H1 (cell line): ENCODE results near the gene CPLANE2. TPM values are rescaled to one million over a fixed set of nuclear protein-coding genes. Genes with fewer than 3 reads are reported as not detected.
A peak's percentile ranks its signal among the peaks of the same experiment; 100 is the strongest.

Source experiments
- CTCF ChIA-PET: fragments of 300-600 bp; sonication (Branson Sonifier 250); formaldehyde crosslinking; loops from one replicate; lab custom pipeline; 2021; ENCODE audit not compliant: partially characterized antibody; lab: Charles Lee
- POLR2A ChIA-PET: fragments of 300-600 bp; sonication (Branson Sonifier 250); formaldehyde crosslinking; loops from one replicate; lab custom pipeline; 2021; ENCODE audit warnings: inconsistent platforms; ENCODE audit not compliant: partially characterized antibody; lab: Charles Lee
- DNase-seq, 2 experiments: peaks; one replicate each; pipeline versions ENCODE4 v3.0.0 to v3.0.0-alpha.2; 2010 to 2022; ENCODE audit warnings: low spot score in 2 of 2, low read depth in 1 of 2, mixed read lengths in 1 of 2
- FAIRE-seq: peaks from 2 replicates; lab custom pipeline; 2011; peaks lifted over from hg19 to GRCh38; lab: Jason Lieb, UNC
- H2AFZ ChIP-seq: 2 replicates; pipeline ENCODE4 v1.8.1; 2012; ENCODE audit warnings: low read length, inconsistent platforms
- H2AK5ac ChIP-seq: 2 replicates; pipeline ENCODE4 v1.6.1; 2013; ENCODE audit warnings: low read depth, low read length
- H2BK120ac ChIP-seq: replicated peaks from 2 replicates; pipeline ENCODE3; 2013; ENCODE audit warnings: low read depth, low read length, inconsistent platforms
- H2BK12ac ChIP-seq: 2 replicates; pipeline ENCODE4 v1.6.1; 2013; ENCODE audit warnings: low read depth, low read length
- H2BK15ac ChIP-seq: 2 replicates; pipeline ENCODE4 v1.6.1; 2013; ENCODE audit warnings: low read length
- H2BK20ac ChIP-seq: 2 replicates; pipeline ENCODE4 v1.6.1; 2013; ENCODE audit warnings: low read length
- H2BK5ac ChIP-seq: 2 replicates; pipeline ENCODE4 v1.6.1; 2013; ENCODE audit warnings: low read depth, low read length
- H3K14ac ChIP-seq: 2 replicates; pipeline ENCODE4 v1.6.1; 2013; ENCODE audit warnings: inconsistent platforms; ENCODE audit not compliant: insufficient read length
- H3K18ac ChIP-seq: 2 replicates; pipeline ENCODE4 v1.6.1; 2013; ENCODE audit warnings: low read length; ENCODE audit errors: extremely low read depth
- H3K23ac ChIP-seq: 2 replicates; pipeline ENCODE4 v1.6.1; 2013; ENCODE audit warnings: inconsistent platforms; ENCODE audit not compliant: insufficient read length
- H3K23me2 ChIP-seq: 2 replicates; pipeline ENCODE4 v1.6.1; 2013; ENCODE audit warnings: low read depth, low read length
- H3K27ac ChIP-seq: 2 replicates; pipeline ENCODE4 v1.6.1; 2011; ENCODE audit warnings: low read depth, low read length, inconsistent platforms
- H3K27me3 ChIP-seq, 4 experiments: replicated peaks in 1 of 4; 1 replicate in 1 of 4; 2 replicates in 3 of 4; pipeline versions ENCODE4 v1.6.1 to v1.8.1; 2011 to 2013; ENCODE audit warnings: low read length in 3 of 4, mild to moderate bottlenecking in 3 of 4, inconsistent platforms in 2 of 4, mixed read lengths in 2 of 4, moderate library complexity in 1 of 4; ENCODE audit not compliant: control insufficient read depth in 3 of 4, insufficient read depth in 3 of 4; ENCODE audit errors: extremely low read depth in 1 of 4
- H3K36me3 ChIP-seq, 4 experiments: 2 replicates each; pipeline versions ENCODE4 v1.6.1 to v1.8.1; 2011 to 2013; ENCODE audit warnings: mild to moderate bottlenecking in 4 of 4, low read length in 3 of 4, moderate library complexity in 2 of 4, control low read depth in 1 of 4, inconsistent platforms in 1 of 4; ENCODE audit not compliant: insufficient read depth in 4 of 4, control insufficient read depth in 2 of 4
- H3K4ac ChIP-seq: replicated peaks from 2 replicates; pipeline ENCODE3; 2013; ENCODE audit warnings: low read length, low read depth, mixed read lengths, inconsistent platforms; ENCODE audit not compliant: insufficient read length
- H3K4me1 ChIP-seq, 4 experiments: replicated peaks in 1 of 4; 1 replicate in 1 of 4; 2 replicates in 3 of 4; pipeline versions ENCODE4 v1.6.1 to v1.8.1; 2011 to 2013; ENCODE audit warnings: low read length in 3 of 4, inconsistent platforms in 2 of 4, mixed read lengths in 1 of 4; ENCODE audit not compliant: insufficient read depth in 4 of 4, control insufficient read depth in 3 of 4
- H3K4me2 ChIP-seq, 2 experiments: 2 replicates each; pipeline versions ENCODE4 v1.6.1 to v1.8.1; 2011 to 2013; ENCODE audit warnings: low read depth in 2 of 2, low read length in 2 of 2, control low read depth in 1 of 2, inconsistent platforms in 1 of 2, mild to moderate bottlenecking in 1 of 2; ENCODE audit not compliant: insufficient read depth in 1 of 2
- H3K4me3 ChIP-seq, 4 experiments: fragments of 200-600, 300-600 bp in 1 of 4; sonication (generic), shearing (Covaris generic), sonication (Bioruptor Twin) in 1 of 4; 2 replicates each; pipeline versions ENCODE4 v1.5.1 to v1.8.1; 2011 to 2016; ENCODE audit warnings: low read length in 4 of 4, low read depth in 3 of 4, control low read depth in 2 of 4, inconsistent platforms in 2 of 4, mild to moderate bottlenecking in 2 of 4, mixed read lengths in 1 of 4, moderate library complexity in 1 of 4; ENCODE audit not compliant: insufficient read depth in 2 of 4; ENCODE audit errors: extremely low read depth in 1 of 4
- H3K56ac ChIP-seq: replicated peaks from 2 replicates; pipeline ENCODE3; 2013; ENCODE audit warnings: low read depth, mild to moderate bottlenecking, mixed read lengths, low read length, inconsistent platforms; ENCODE audit not compliant: insufficient read length
- H3K79me1 ChIP-seq: 2 replicates; pipeline ENCODE4 v1.6.1; 2013; ENCODE audit warnings: low read depth, low read length, control low read depth
- H3K79me2 ChIP-seq, 2 experiments: 2 replicates each; pipeline versions ENCODE4 v1.6.1 to v1.8.1; 2012 to 2013; ENCODE audit warnings: low read length in 2 of 2, mild to moderate bottlenecking in 2 of 2, inconsistent platforms in 1 of 2; ENCODE audit not compliant: insufficient read depth in 2 of 2, control insufficient read depth in 1 of 2
- H3K9ac ChIP-seq, 4 experiments: replicated peaks in 1 of 4; 1 replicate in 1 of 4; 2 replicates in 3 of 4; pipeline versions ENCODE4 v1.6.1 to v1.8.1; 2011 to 2013; ENCODE audit warnings: low read depth in 3 of 4, low read length in 3 of 4, control low read depth in 2 of 4, mild to moderate bottlenecking in 2 of 4, moderate library complexity in 2 of 4, inconsistent platforms in 1 of 4; ENCODE audit errors: extremely low read depth in 1 of 4
- H3K9me3 ChIP-seq, 2 experiments: 2 replicates each; pipeline versions ENCODE4 v1.6.1 to v1.8.1; 2012 to 2013; ENCODE audit warnings: mild to moderate bottlenecking in 2 of 2, moderate library complexity in 2 of 2, control low read depth in 1 of 2, inconsistent platforms in 1 of 2, low read depth in 1 of 2, low read length in 1 of 2, mixed read lengths in 1 of 2; ENCODE audit not compliant: insufficient read depth in 2 of 2
- H4K20me1 ChIP-seq, 2 experiments: replicated peaks in 1 of 2; 2 replicates each; pipeline versions ENCODE3 to v1.8.1; 2011 to 2013; ENCODE audit warnings: inconsistent platforms in 2 of 2, low read length in 2 of 2, mild to moderate bottlenecking in 1 of 2; ENCODE audit not compliant: insufficient read depth in 2 of 2, control insufficient read depth in 1 of 2
- H4K5ac ChIP-seq: 2 replicates; pipeline ENCODE4 v1.6.1; 2013; ENCODE audit warnings: low read length, low read depth, mixed read lengths, inconsistent platforms; ENCODE audit not compliant: insufficient read length
- H4K8ac ChIP-seq: 2 replicates; pipeline ENCODE4 v1.8.0; 2013; ENCODE audit warnings: mild to moderate bottlenecking, moderate library complexity, low read length, inconsistent platforms; ENCODE audit not compliant: insufficient read depth; ENCODE audit errors: extremely low read depth
- H4K91ac ChIP-seq: replicated peaks from 2 replicates; pipeline ENCODE3; 2013; ENCODE audit warnings: low read length, mixed read lengths, inconsistent platforms; ENCODE audit not compliant: insufficient read length
- SIX5 ChIP-seq: IDR thresholded peaks from 2 replicates; pipeline ENCODE4 v1.6.1; 2011; ENCODE audit warnings: mild to moderate bottlenecking, low read depth, low read length
- WGBS, 2 experiments: shearing (Covaris generic) in 1 of 2; methylation state at CpG; one replicate each; pipeline versions ENCODE4 v1.1.6 to v1.1.7; 2013 to 2015; ENCODE audit warnings: low lambda C conversion rate in 2 of 2, mixed read lengths in 2 of 2, inconsistent platforms in 1 of 2, low coverage in 1 of 2, missing lambda C conversion rate in 1 of 2; ENCODE audit not compliant: insufficient replicate concordance in 2 of 2, insufficient coverage in 1 of 2, insufficient read length in 1 of 2; ENCODE audit errors: extremely low coverage in 1 of 2, missing lambda C conversion rate in 1 of 2; 5-methylcytosine and 5-hydroxymethylcytosine counted together
- polyA plus RNA-seq, 7 experiments: library from polyadenylated mRNA; depleted of rRNA in 3 of 7; stranded (reverse) in 5 of 7; unstranded in 2 of 7; fragments of >200 nt in 5 of 7; fragments of 200-250 nt in 2 of 7; gene quantifications; 1 replicate in 5 of 7; 2 replicates in 1 of 7; 4 replicates in 1 of 7; pipeline versions ENCODE4 v1.2.1 to v1.2.3, GENCODE V29; 2011 to 2013; ENCODE audit warnings: missing spikeins in 2 of 7, mixed read lengths in 2 of 7
- total RNA-seq: library from RNA; stranded (reverse); fragmentation: NEBNext Ultra II Directional; extraction: Animal tissue kit (Norgen Biotek cat#: 25700); gene quantifications from 2 replicates; pipeline ENCODE4 v1.2.1, GENCODE V29; 2021
- TF ChIP-seq, protein P1 (sequence below): IDR thresholded peaks from 2 replicates; pipeline ENCODE4 v1.6.1; 2011; ENCODE audit warnings: low read length, improper control_type of control experiment

CPLANE2 gene
- total and polyA plus RNA-seq, 2 of the 8 experiments (the other 6 are each of a cell fraction or from before 2014, with no cell fraction given): 2.3 to 2.5 TPM

DNA sequence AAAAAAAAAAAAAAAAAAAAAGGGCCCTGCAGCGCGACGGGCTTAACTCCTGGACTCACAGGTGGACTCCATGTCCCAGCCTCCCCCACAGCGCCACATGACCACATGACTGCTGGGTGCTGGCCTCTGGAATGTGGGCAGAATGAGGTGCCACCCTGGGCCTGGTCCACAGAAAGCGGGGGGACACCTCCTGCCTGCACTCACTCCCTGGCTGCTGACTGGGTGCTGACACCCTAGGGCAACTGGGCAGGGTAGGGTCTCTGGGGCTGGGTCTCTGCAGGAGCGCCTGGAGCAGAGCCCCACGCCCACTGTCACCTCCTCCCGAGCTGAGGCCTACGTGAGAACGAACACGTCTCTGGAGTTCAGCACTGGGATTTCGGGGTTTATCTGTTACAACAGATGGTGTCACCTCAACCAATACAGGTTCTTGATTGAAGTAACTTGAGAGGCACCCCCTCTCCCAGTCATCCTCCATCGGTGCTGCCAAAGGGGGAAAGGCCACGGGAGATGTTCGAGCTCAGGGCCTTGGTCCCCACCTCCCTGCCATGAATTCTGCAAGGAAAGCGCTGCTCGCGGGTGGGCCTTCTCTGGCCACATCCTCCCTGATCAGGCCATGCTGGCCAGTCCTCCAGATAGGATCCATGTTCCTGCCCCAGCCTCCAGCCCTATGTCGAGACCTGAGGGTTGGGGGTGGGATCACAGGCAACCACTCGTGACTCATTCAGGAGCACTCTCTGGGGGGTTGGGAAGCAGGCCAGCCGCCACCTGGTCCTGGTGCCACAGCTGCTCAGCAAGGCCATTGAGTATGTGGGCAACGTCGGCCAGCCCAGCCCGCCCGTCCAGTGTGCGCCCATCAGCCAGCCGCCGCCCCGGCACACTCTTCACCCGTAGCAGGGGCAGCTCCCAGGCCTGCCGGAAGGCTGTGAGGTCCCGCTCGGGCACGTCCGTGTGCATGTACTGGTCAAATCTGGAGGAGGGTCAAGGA is 5.4 kb downstream of the CPLANE2 start:
- peaks cover 8% of the 10 kb centered on the region for H3K23me2 ChIP-seq
- no peak overlapping the region for H4K8ac ChIP-seq
- no peak overlapping the region for H4K91ac ChIP-seq
- no peak overlapping the region for H3K4ac ChIP-seq
- no peak for TF ChIP-seq SIX5
- TF ChIP-seq, protein P1, sequence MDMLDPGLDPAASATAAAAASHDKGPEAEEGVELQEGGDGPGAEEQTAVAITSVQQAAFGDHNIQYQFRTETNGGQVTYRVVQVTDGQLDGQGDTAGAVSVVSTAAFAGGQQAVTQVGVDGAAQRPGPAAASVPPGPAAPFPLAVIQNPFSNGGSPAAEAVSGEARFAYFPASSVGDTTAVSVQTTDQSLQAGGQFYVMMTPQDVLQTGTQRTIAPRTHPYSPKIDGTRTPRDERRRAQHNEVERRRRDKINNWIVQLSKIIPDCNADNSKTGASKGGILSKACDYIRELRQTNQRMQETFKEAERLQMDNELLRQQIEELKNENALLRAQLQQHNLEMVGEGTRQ: 0 out of 2 replicates have a peak, but pooled peaks have one; percentile 35
- H3K27me3 ChIP-seq: peaks cover 8 to 31% (median 26%) of the 10 kb centered on the region in 4 experiments
- H2AFZ ChIP-seq: no peak overlapping the region
- POLR2A ChIA-PET: interaction anchor here (1.0 to 2.5 kb wide), 4 partner anchors 19 to 30 kb away, joined by 3 to 8 read pairs (median 6); partner anchors contain the start of gene ARHGEF19
- H3K18ac ChIP-seq: no peak overlapping the region
- H3K4me2 ChIP-seq: no peak overlapping the region
- H2BK15ac ChIP-seq: no peak overlapping the region
- no peak overlapping the region for H3K9ac ChIP-seq
- no peak overlapping the region for H4K5ac ChIP-seq
- no peak overlapping the region for H2AK5ac ChIP-seq
- H3K9me3 ChIP-seq: no peaks in the 10 kb centered on the region
- no peak overlapping the region for H2BK120ac ChIP-seq
- peaks cover 3 to 6% of the 10 kb centered on the region in 2 experiments for H4K20me1 ChIP-seq
- FAIRE-seq (no peak), DNase-seq (no peak)
- H3K56ac ChIP-seq: no peak overlapping the region
- H3K79me2 ChIP-seq: no peaks in the 10 kb centered on the region
- H3K79me1 ChIP-seq: no peaks in the 10 kb centered on the region; the same call in 1 of the 2 replicates
- no peak overlapping the region for H2BK20ac ChIP-seq
- no peak overlapping the region for H2BK12ac ChIP-seq
- no peak overlapping the region for H2BK5ac ChIP-seq
- no peak overlapping the region for H3K23ac ChIP-seq
- no peak overlapping the region for H3K27ac ChIP-seq
- no peaks in the 10 kb centered on the region for H3K36me3 ChIP-seq
- H3K4me1 ChIP-seq: peaks cover 0 to 16% (median 4%) of the 10 kb centered on the region in 4 experiments; a peak in 5 of 7 replicates
- CTCF ChIA-PET: interaction anchor here (0.8 to 13.8 kb wide), 5 partner anchors 14 to 132 kb away, joined by 3 to 106 read pairs (median 5); partner anchors contain the start of gene ARHGEF19
- 92% methylated on average over 32 of the region's 35 CpGs; no CpG with 5 or more reads in 1 of the 2 experiments for whole genome bisulfite sequencing, 2 experiments
- H3K14ac ChIP-seq: no peak overlapping the region
- no peak overlapping the region for H3K4me3 ChIP-seq
